A673 (cell line): Measurements from ENCODE around the gene NOX4. TPM values are rescaled to one million over a fixed set of nuclear protein-coding genes. Genes with fewer than 3 reads are reported as not detected.
"Not testable (repeated sequence)": the region's sequence is repeated elsewhere in the genome, so short reads cannot be mapped to it uniquely, and the experiment has no call there.

Source experiments
- BruUV-seq: library from RNA; stranded (reverse); fragments of 400-500 nt; replicated peaks from 2 replicates; lab custom pipeline; 2021; lab: Mats Ljungman, UMichigan
- CTCF ChIA-PET: fragments of 300-600 bp; sonication (Branson Sonifier 250); formaldehyde crosslinking; loops from one replicate; lab custom pipeline; 2022; ENCODE audit warnings: antibody characterized with exemption; lab: Charles Lee
- POLR2A ChIA-PET: fragments of 300-600 bp; sonication (Branson Sonifier 250); formaldehyde crosslinking; loops from one replicate; lab custom pipeline; 2022; ENCODE audit warnings: antibody characterized with exemption; ENCODE audit not compliant: low non-redundant PET; lab: Charles Lee
- DNase-seq: peaks from one replicate; pipeline ENCODE4 v3.0.0-alpha.2; 2015; ENCODE audit warnings: low spot score
- H3K27ac ChIP-seq: fragments of 200-600 bp; sonication (generic); 2 replicates; pipeline ENCODE4 v1.5.1; 2016; ENCODE audit warnings: mixed run types, low read depth, mild to moderate bottlenecking, mixed read lengths, antibody characterized with exemption, low read length; ENCODE audit not compliant: poor library complexity, severe bottlenecking
- H3K27me3 ChIP-seq: fragments of 200-600 bp; sonication (generic); replicated peaks from 2 replicates; pipeline ENCODE4 v1.6.1; 2017; ENCODE audit warnings: mixed run types, low read depth, mild to moderate bottlenecking, mixed read lengths, antibody characterized with exemption, low read length; ENCODE audit not compliant: insufficient read depth, poor library complexity
- H3K36me3 ChIP-seq: fragments of 200-600 bp; sonication (generic); 2 replicates; pipeline ENCODE4 v1.6.1; 2016; ENCODE audit warnings: mixed run types, mild to moderate bottlenecking, mixed read lengths, antibody characterized with exemption, low read length; ENCODE audit not compliant: insufficient read depth, poor library complexity, severe bottlenecking
- H3K4me1 ChIP-seq: fragments of 200-600 bp; sonication (generic); 2 replicates; pipeline ENCODE4 v1.6.1; 2017; ENCODE audit warnings: mixed run types, mild to moderate bottlenecking, mixed read lengths, antibody characterized with exemption, low read length; ENCODE audit not compliant: insufficient read depth, poor library complexity, severe bottlenecking
- H3K4me3 ChIP-seq: fragments of 200-600 bp; sonication (generic); 2 replicates; pipeline ENCODE4 v1.5.1; 2016; ENCODE audit warnings: low read depth, mixed run types, mild to moderate bottlenecking, mixed read lengths, low read length; ENCODE audit not compliant: poor library complexity, severe bottlenecking
- H3K9me3 ChIP-seq: fragments of 200-600 bp; sonication (generic); 2 replicates; pipeline ENCODE4 v1.6.1; 2016; ENCODE audit warnings: mixed run types, low read depth, mild to moderate bottlenecking, mixed read lengths, antibody characterized with exemption, low read length; ENCODE audit not compliant: poor library complexity, severe bottlenecking
- EZH2 ChIP-seq: fragments of 200-600 bp; sonication (generic); IDR thresholded peaks from 2 replicates; pipeline ENCODE4 v1.6.1; 2017; ENCODE audit warnings: borderline replicate concordance, low read depth, mild to moderate bottlenecking, mixed read lengths, antibody characterized with exemption, low read length; ENCODE audit not compliant: poor library complexity, severe bottlenecking
- intact Hi-C: fragments of 100-400 bp; cut with micrococcal nuclease; formaldehyde crosslinking; loops from one replicate; pipeline ENCODE4 v1.10.0; 2022; ENCODE audit not compliant: unreplicated experiment
- total RNA-seq: library from RNA; stranded (reverse); gene quantifications from 2 replicates; pipeline ENCODE4 v1.2.3, GENCODE V29; 2021
- TF ChIP-seq, protein P1 (sequence below): fragments of 300-800, 200-600 bp; sonication (generic); conservative IDR thresholded peaks from 2 replicates; pipeline ENCODE4 v1.5.1; 2017; ENCODE audit warnings: low read depth, mild to moderate bottlenecking, antibody characterized with exemption, low read length, moderate library complexity, mixed read lengths

The NOX4 gene
- total RNA-seq, 1 experiment from 2014 or later = 0.19 TPM

DNA sequence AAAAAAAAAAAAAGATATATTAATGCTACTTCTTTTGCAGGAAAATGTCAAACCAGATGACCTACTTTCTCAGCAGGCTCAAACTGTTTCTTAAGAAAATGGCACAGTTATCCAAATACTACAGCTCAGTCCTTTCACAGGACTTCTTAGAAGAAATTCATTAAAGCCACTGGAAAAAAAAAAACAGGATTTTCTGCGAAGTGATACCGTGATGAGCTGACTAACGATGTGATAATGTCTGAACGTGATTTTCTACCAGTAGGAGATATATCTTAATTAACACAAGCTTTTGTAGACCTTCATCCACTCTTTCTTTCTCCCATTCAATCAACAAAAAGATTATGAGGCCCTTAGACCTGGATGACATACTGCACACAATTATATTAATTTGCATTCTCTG is 132.4 kb downstream of the NOX4 start:
- H3K27ac ChIP-seq = no peak overlapping the region
- no peak for TF ChIP-seq EZH2
- TF ChIP-seq, protein P1, sequence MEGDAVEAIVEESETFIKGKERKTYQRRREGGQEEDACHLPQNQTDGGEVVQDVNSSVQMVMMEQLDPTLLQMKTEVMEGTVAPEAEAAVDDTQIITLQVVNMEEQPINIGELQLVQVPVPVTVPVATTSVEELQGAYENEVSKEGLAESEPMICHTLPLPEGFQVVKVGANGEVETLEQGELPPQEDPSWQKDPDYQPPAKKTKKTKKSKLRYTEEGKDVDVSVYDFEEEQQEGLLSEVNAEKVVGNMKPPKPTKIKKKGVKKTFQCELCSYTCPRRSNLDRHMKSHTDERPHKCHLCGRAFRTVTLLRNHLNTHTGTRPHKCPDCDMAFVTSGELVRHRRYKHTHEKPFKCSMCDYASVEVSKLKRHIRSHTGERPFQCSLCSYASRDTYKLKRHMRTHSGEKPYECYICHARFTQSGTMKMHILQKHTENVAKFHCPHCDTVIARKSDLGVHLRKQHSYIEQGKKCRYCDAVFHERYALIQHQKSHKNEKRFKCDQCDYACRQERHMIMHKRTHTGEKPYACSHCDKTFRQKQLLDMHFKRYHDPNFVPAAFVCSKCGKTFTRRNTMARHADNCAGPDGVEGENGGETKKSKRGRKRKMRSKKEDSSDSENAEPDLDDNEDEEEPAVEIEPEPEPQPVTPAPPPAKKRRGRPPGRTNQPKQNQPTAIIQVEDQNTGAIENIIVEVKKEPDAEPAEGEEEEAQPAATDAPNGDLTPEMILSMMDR = no peak
- no peaks in the 10 kb centered on the region for H3K27me3 ChIP-seq
- intact Hi-C loops = no loop called here
- DNase-seq = no peak
- POLR2A ChIA-PET = no interaction called here
- CTCF ChIA-PET = no interaction called here
- H3K36me3 ChIP-seq = no peaks in the 10 kb centered on the region
- no peak overlapping the region for H3K4me3 ChIP-seq
- H3K9me3 ChIP-seq = no peaks in the 10 kb centered on the region
- BruUV-seq = no TSS peak
- H3K4me1 ChIP-seq = no peaks in the 10 kb centered on the region

DNA sequence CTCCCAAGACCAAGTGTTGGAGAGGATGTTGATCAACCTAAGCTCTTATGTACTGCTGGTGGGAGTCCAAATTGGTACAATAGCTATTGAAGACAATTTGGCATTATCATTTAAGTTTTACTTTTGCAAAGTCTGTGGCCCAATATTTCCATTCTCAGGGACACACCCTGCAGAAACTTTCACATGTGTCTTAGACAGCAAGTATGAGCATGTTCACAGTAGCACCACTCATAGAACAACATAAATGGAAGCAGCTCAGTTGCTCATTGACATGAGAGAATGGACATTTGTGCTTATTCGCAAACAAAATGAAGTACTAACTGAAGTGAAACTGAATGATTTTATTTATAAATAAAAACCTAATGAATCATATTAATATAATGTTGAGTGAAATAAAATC is 135.5 kb downstream of the NOX4 start:
- ChIA-PET CTCF (no interaction called here), POLR2A (no interaction called here)
- no TSS peak for BruUV-seq
- no peak overlapping the region for H3K4me3 ChIP-seq
- no peaks in the 10 kb centered on the region for H3K36me3 ChIP-seq
- DNase-seq = no peak
- H3K9me3 ChIP-seq = no peaks in the 10 kb centered on the region
- intact Hi-C loops = no loop called here
- no peak for TF ChIP-seq EZH2
- TF ChIP-seq, protein P1 = no peak
- no peak overlapping the region for H3K27ac ChIP-seq
- H3K27me3 ChIP-seq = no peaks in the 10 kb centered on the region
- no peaks in the 10 kb centered on the region for H3K4me1 ChIP-seq

DNA sequence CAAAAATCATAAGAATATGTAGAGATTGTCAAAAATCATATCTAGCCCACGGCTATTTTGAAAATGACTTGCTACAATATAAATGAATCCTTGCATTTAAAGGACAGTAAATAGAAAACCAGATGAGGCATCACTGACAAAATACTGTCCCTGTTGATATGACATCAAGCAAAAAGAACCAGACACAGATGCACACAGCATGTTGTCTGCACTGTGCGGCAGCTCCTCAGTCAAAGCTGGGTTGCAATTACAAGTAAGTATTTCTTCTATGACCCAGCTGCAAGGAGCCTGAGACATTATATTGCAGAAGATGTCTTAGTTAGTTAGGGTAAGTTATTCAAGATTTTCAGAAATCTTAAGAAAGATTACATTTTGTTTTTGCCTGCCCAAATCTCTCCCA is 136.7 kb downstream of the NOX4 start:
- H3K4me1 ChIP-seq, intact Hi-C loops, H3K4me3 ChIP-seq, H3K9me3 ChIP-seq, CTCF ChIA-PET, POLR2A ChIA-PET, DNase-seq, H3K36me3 ChIP-seq, H3K27me3 ChIP-seq, H3K27ac ChIP-seq, BruUV-seq: not testable (repeated sequence)

DNA sequence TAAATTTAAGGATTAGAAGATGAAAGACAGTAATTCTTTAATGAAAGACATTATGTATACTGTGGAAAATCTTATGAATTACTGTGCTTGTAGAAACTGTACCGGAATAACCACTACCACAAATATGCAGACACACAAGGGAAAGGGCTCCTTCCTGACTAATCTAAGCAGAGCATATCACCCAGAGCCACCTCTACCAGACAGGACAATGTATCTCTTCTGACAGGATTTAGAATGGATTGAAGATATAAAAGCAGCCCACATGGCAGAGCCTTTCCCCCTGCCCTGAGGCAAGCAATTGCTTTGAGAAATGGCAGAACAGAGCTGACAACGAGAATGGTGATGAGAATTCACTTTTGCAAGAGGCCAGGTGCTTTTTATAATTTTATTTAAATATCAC is 144.1 kb downstream of the NOX4 start:
- intact Hi-C loops = no loop called here
- no TSS peak for BruUV-seq
- Histone ChIP-seq H3K4me1 (no peaks in the 10 kb centered on the region), H3K27me3 (no peaks in the 10 kb centered on the region), H3K36me3 (no peaks in the 10 kb centered on the region), H3K4me3 (no peak overlapping the region), H3K27ac (no peak overlapping the region), H3K9me3 (no peaks in the 10 kb centered on the region)
- CTCF ChIA-PET = no interaction called here
- no peak for DNase-seq
- TF ChIP-seq EZH2 = no peak
- TF ChIP-seq, protein P1 = no peak
- POLR2A ChIA-PET = no interaction called here
